ENCODE results near the gene PALD1. TPM values are rescaled to one million over a fixed set of nuclear protein-coding genes. Genes with fewer than 3 reads are reported as not detected.
"Not testable (repeated sequence)": the region's sequence is repeated elsewhere in the genome, so short reads cannot be mapped to it uniquely, and the experiment has no call there.

PALD1 gene
- total RNA-seq, 1 experiment from 2014 or later: 34.8 TPM

DNA sequence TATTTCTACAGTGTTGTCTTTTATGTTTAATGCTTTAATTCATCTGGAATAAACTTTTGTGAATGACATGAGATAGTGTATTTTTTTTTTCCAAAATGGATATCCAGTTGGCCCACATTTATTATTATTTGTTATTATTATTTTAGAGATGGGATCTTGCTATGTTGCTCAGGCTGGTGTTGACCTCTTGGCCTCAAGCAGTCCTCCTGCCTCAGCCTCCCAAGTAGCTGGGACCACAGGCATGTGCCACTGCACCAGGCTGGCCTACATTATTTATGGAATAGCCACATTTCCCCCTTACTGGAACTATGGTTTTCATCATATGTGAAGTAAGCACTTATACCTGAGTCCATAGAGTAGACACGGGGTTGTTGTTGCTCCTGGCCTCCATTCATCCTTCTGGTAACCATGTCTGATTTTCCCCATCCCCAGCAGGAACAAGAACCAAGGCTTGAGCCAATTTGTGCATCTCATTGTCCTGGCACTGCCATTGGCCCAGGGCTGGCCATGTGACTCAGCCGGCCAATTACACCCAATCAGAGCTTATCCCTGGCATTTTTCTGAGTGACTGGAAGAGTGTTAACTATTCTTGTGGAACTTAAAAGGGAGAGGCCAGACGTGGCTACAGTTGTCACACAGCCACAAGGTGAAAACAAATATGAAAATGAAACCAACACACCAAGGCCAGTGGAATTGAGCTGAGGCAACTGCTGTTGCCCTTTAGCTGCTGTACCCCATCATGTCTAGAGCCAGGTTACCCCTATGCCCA, 100.9 kb downstream of the PALD1 start:
- in situ Hi-C loops (cut with HindIII; ENCODE audit: low sequenced_read_pairs): no loop called here
- DNase-seq (ENCODE audit: low spot score): no peak

DNA sequence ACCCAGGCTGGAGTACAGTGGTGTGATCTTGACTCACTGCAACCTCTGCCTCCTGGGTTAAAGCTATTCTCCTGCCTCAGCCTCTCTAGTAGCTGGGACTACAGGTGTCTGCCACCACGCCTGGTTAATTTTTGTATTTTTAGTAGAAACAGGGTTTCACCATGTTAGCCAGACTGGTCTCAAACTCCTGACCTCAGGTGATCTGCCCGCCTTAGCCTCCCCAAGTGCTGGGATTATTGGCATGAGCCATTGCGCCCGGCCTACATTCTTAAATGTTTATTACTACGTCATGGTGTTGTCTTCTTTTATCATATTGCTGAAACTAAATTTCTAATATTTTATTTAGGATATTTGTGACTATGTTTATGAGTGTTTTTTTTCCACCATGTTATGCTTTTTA, 102.6 kb downstream of the PALD1 start:
- DNase-seq (ENCODE audit: low spot score); in situ Hi-C loops (cut with HindIII; ENCODE audit: low sequenced_read_pairs): not testable (repeated sequence)

GRCh38 chr10:70582793-70583668, 104.5 kb downstream of the PALD1 start:
- DNase-seq (ENCODE audit: low spot score): no peak

DNA sequence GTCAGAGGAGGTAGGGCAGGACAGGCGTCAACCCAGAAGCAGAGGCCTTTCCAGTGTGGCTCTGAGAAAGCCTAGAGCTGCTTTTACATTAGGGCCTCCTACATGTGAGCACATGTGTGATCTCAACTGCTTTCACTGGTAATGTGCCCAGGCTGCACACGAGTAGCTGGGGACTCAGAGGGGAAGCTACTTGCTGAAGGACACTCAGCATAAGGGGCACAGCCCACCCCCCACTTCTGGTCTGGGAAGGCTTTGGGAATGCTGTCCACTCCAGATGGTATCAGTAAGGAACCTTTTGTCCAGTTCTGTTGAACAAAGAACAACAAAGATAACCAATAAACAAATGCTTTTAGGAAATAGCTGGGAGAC, 105.1 kb downstream of the PALD1 start:
- DNase-seq (ENCODE audit: low spot score): no peak
- in situ Hi-C loops (cut with HindIII; ENCODE audit: low sequenced_read_pairs): no loop called here

More at GRCh38 chr10:70582793-70583668, 104.5 kb downstream of the PALD1 start:
- in situ Hi-C loops (cut with HindIII; ENCODE audit: low sequenced_read_pairs): no loop called here

DNA sequence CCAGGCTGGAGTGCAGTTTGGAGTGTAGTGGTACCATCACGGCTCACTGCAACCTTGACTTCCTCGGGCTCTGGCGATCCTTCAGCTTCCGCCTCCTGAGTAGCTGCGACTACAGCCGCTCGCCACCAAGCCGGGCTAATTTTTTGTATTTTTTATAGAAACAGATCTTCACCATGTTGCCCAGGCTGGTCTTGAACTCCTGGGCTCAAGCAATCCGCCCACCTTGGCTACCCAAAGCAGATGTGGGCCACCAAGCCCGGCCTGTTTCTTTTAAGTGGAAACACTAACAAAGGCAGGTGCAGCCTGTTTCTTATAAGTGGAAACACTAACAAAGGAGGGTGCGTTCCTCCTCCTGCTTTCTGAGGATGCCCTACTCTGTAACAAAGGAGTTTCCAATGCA, 105.8 kb downstream of the PALD1 start:
- DNase-seq (ENCODE audit: low spot score): no peak
- in situ Hi-C loops (cut with HindIII; ENCODE audit: low sequenced_read_pairs): no loop called here

DNA sequence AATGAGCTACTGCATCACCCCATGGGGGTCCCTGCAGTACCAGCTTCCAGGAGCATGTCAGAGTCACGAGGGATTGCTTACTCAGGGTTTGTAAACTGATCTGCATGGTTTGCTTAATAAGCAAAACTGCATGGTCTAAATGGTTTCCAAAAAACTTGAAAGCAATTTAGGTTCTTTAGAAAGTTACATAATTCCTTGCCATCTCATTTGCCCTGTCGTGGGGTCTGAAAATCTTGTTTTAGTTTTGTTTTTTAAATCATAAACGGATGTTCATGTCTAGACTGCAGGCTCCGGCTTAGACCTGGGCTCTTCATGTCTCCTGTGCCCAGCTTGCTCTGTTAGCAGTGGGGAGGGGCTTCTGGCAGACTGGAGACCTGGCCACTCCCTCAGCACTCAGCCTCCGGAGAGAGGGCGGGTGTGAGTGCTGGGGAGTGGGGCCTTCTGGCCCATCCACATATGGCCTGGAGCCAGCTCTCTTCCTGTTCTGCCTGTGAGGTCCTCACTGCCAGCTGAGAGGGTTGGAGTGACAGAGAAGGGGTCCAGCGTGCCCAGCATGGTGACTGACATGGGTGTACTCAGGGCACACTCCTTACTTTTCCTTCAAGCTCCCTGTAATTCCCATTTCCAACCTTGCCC, 106.5 kb downstream of the PALD1 start:
- in situ Hi-C loops (cut with HindIII; ENCODE audit: low sequenced_read_pairs): no loop called here
- no peak for DNase-seq (ENCODE audit: low spot score)

- in situ Hi-C loops (cut with HindIII; ENCODE audit: low sequenced_read_pairs): no loop called here
- DNase-seq (ENCODE audit: low spot score): no peak
Observed at GRCh38 chr10:70585578-70586169, 107.1 kb downstream of the PALD1 start.

- no peak for DNase-seq (ENCODE audit: low spot score)
- in situ Hi-C loops (cut with HindIII; ENCODE audit: low sequenced_read_pairs): no loop called here
Observed at GRCh38 chr10:70586348-70586930, 107.9 kb downstream of the PALD1 start.

DNA sequence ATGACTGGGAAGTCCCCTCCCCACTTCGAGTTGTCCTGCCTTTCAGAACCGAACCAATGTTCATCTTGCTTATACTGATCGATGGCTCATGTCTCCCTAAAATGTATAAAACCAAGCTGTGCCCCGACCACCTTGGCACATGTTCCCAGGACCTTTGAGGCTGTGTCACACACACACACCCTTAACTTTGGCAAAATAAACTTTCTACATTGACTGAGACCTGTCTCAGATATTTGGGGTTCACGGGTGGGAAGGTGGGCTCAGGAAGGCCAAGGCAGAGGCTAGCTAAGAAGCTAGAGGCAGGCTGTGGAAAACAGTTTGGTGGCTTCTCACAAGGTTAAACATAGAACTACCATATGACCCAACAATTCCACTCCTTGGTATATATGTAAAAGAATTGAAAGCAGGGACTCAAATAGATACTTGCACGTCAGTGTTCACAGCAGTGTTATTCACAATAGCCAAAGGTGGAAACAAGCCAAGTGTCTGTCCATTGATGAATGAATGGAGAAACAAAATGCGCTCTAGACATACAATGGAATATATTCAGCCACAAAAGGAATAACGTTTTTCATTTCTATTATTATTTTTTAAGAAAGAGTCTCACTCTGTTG, 108.6 kb downstream of the PALD1 start:
- in situ Hi-C loops (cut with HindIII; ENCODE audit: low sequenced_read_pairs): no loop called here
- no peak for DNase-seq (ENCODE audit: low spot score)

DNA sequence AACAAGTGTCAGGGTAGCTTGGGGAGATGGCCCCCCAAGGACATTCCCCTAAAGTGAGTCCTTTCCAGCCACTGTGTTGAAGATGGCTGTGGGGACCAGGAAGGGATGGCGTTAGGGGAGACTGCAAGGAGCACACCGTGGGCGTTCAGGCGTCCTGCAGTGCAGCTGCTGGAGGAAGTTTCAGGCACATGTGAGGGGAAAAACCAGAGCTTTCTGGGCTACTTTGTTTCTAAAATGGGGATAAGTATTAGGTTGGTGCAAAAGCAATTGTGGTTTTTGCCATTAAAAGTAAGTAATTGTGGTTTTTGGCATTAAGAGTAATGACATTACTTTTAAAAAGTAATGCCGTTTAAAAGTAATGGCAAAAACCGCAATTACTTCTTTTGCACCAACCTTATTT, 109.7 kb downstream of the PALD1 start:
- no peak for DNase-seq (ENCODE audit: low spot score)
- in situ Hi-C loops (cut with HindIII; ENCODE audit: low sequenced_read_pairs): no loop called here

- in situ Hi-C loops (cut with HindIII; ENCODE audit: low sequenced_read_pairs): no loop called here
- DNase-seq (ENCODE audit: low spot score): no peak
Observed at GRCh38 chr10:70588859-70589570, 110.4 kb downstream of the PALD1 start.

- no peak for DNase-seq (ENCODE audit: low spot score)
- in situ Hi-C loops (cut with HindIII; ENCODE audit: low sequenced_read_pairs): no loop called here
Observed at GRCh38 chr10:70589762-70590654, 111.4 kb downstream of the PALD1 start.

DNA sequence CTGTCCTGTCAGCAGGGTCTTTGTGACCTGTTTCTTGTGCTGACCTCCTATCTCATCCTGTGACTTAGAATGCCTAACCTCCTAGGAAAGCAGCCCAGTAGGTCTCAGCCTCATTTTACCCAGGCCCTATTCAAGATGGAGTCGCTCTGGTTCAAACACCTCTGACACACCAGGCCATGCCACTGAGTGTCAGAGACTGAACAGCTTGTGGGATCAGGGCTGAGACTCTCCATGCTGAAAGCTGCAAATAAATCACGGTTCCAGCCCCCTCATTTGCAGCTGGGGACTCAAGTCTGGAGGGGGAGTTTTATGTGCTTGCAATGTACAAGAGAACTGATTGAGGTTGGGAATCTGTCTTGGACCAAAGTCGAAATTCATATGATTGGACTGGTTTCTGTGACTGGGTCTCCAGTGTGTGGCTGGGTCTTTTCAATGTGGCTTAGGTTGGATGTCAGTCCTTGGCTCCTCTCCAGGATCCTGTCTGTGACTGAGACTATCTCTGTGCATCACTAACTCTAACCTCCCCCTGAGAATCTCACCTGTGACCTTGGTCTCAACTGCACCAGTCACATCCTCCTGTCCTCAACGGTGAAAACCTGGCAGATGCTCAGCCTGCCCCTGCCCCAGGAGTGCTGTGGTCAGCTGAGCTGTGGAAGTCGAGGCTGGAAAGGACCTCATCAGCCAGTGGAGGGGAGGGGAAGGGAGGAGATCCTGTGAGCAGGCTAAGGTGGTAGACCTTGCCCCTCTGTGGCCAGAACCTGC, 112.3 kb downstream of the PALD1 start:
- DNase-seq (ENCODE audit: low spot score): no peak
- in situ Hi-C loops (cut with HindIII; ENCODE audit: low sequenced_read_pairs): no loop called here

DNA sequence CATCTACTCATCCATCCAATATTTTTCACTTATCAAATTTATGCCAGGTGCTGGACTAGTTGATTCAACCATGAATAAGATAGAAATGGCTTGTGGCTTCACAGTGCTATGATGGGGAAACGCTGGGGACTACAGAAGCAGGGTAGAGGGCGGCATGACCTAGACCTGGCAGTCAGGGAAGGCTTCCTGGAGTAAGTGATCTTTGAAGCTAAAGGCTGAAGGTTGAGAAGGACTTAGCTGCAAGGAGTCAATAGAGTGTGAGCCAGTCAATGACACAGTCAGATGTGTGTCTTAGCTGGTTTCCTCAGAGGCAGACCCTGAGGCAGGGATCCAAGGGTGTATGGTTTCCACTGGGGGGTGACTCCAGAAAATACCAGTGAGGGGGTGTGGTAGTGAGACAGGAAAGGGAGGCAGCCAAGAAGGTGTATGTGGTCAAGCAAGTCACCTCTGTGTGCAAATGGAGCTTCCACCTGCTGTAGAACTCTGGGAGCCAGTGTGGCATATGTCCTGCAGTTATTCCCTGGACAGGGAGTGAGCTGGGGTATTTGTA, 113.7 kb downstream of the PALD1 start:
- in situ Hi-C loops (cut with HindIII; ENCODE audit: low sequenced_read_pairs): no loop called here
- no peak for DNase-seq (ENCODE audit: low spot score)

GRCh38 chr10:70592746-70593512, 114.4 kb downstream of the PALD1 start:
- in situ Hi-C loops (cut with HindIII; ENCODE audit: low sequenced_read_pairs): no loop called here
- no peak for DNase-seq (ENCODE audit: low spot score)

DNA sequence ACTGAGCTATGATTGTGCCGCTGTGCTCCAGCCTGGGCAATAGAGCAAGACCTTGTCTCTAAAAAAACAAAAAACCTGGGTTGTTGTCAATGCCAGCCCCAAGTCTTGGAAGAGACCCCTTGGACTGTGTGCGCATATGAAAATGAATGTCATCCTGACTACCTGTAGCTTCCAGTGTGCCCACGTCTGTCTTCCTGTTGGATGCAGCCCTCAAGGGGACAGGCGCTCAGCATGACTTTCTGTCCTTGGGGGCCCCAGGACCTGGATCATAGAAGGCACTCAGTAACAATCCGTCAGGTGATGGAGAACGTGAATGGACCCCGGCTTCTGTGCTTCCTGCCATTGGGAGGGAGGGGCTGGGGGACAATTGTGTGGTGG, 114.9 kb downstream of the PALD1 start:
- DNase-seq (ENCODE audit: low spot score): no peak
- in situ Hi-C loops (cut with HindIII; ENCODE audit: low sequenced_read_pairs): no loop called here

Measured in G401 (cell line).